Measurements from ENCODE around the gene RSPRY1. TPM values are rescaled to one million over a fixed set of nuclear protein-coding genes. Genes with fewer than 3 reads are reported as not detected.

Gene RSPRY1
- total RNA-seq, 4 donors from 2014 or later = 27.9 to 77.7 (median 53.2) TPM

DNA sequence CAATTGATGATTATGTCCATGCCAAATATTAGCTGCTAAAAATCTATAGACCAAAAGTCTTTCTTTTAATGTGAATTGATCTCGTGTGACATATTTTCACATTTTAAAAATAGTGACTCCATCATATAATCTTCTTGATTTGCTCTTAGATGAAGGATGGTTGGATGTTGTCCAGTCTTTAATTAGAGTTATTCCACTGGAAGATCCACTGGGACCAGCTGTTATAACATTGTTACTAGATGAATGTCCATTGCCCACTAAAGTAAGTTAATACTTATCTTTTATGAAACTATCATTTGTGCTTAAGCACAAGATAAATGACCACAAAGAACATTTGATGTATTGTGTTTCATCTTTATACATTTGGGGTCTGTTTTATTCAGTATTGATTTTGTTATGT is 22.8 kb downstream of the RSPRY1 start:
- H3K27ac ChIP-seq = no peak overlapping the region
- no peak overlapping the region for H3K4me3 ChIP-seq
- no peaks in the 10 kb centered on the region for H3K36me3 ChIP-seq
- no peaks in the 10 kb centered on the region for H3K27me3 ChIP-seq
- TF ChIP-seq, protein P1, sequence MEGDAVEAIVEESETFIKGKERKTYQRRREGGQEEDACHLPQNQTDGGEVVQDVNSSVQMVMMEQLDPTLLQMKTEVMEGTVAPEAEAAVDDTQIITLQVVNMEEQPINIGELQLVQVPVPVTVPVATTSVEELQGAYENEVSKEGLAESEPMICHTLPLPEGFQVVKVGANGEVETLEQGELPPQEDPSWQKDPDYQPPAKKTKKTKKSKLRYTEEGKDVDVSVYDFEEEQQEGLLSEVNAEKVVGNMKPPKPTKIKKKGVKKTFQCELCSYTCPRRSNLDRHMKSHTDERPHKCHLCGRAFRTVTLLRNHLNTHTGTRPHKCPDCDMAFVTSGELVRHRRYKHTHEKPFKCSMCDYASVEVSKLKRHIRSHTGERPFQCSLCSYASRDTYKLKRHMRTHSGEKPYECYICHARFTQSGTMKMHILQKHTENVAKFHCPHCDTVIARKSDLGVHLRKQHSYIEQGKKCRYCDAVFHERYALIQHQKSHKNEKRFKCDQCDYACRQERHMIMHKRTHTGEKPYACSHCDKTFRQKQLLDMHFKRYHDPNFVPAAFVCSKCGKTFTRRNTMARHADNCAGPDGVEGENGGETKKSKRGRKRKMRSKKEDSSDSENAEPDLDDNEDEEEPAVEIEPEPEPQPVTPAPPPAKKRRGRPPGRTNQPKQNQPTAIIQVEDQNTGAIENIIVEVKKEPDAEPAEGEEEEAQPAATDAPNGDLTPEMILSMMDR (IDR thresholded peaks at IDR 0.05) = no peak
- TF ChIP-seq POLR2A (IDR thresholded peaks at IDR 0.05) = no peak
- intact Hi-C loops (cut with DNase I; ENCODE audit: low total_unique reads) = no loop called here
- DNase-seq = no peak
- H3K9me3 ChIP-seq = no peaks in the 10 kb centered on the region
- no peaks in the 10 kb centered on the region for H3K4me1 ChIP-seq

DNA sequence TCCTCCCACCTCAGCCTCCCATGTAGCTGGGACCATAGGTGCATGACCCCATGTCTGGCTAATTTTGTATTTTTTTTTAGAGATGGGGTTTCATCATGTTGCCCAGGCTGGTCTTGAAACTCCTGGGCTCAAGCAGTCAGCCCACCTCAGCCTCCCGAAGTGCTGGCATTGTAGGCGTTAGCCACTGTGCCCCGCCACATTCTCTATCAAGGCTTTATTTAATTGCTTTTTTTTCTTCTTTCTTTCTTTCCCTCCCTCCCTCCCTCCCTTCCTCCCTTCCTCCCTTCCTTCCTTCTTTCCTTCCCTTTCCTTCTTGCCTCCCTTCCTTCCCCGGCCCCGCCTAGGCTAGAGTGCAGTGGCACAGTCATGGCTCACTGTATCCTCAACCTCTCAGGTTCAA is 23.7 kb downstream of the RSPRY1 start:
- TF ChIP-seq POLR2A (IDR thresholded peaks at IDR 0.05) = no peak
- TF ChIP-seq, protein P1 (IDR thresholded peaks at IDR 0.05) = no peak
- H3K27ac ChIP-seq = no peak overlapping the region
- no peak overlapping the region for H3K4me3 ChIP-seq
- intact Hi-C loops (cut with DNase I; ENCODE audit: low total_unique reads) = no loop called here
- DNase-seq = no peak
- no peaks in the 10 kb centered on the region for H3K36me3 ChIP-seq
- H3K27me3 ChIP-seq = no peaks in the 10 kb centered on the region
- H3K9me3 ChIP-seq = no peaks in the 10 kb centered on the region
- no peaks in the 10 kb centered on the region for H3K4me1 ChIP-seq

DNA sequence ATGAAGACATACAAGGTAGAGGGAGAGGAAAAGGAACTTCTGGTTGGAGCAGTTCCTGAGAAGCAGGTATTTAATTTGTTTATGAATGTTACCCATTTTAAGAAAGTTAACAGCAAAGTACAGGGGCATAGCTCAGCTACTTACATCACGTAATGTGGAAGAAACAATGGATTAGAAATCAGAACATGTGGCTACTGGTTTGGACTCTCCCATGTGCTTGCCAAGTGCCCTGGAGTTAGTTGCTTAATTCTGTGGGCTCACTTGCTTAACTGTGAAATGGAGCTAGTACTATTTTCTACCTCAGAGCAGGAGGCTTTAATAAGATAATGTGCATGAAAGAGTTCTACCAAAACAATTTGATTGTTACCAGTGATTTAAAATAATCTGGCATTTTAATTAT is 27.3 kb downstream of the RSPRY1 start:
- intact Hi-C loops (cut with DNase I; ENCODE audit: low total_unique reads) = no loop called here
- no peak overlapping the region for H3K4me3 ChIP-seq
- no peaks in the 10 kb centered on the region for H3K4me1 ChIP-seq
- H3K9me3 ChIP-seq = no peaks in the 10 kb centered on the region
- DNase-seq = no peak
- no peaks in the 10 kb centered on the region for H3K36me3 ChIP-seq
- no peak for TF ChIP-seq POLR2A (IDR thresholded peaks at IDR 0.05)
- TF ChIP-seq, protein P1 (IDR thresholded peaks at IDR 0.05) = no peak
- no peaks in the 10 kb centered on the region for H3K27me3 ChIP-seq
- H3K27ac ChIP-seq = no peak overlapping the region

DNA sequence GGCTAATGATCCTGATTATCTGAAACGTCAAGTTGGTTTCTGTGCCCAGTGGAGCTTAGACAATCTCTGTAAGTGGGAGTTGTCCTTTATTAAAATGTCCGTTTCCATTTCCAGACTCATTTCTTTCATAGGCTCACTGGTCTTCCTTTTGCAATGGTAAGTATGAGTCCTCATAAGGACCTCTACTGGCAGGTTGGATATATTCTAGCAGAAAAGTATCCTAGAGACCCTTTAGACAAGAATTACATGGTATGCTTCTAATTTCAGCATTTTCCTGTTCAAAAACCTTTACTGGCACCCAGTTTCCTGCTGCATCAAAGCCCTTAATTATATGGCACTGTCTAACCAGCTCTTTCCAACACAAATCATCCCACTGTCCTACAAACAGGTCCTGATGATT is 30.8 kb downstream of the RSPRY1 start:
- intact Hi-C loops (cut with DNase I; ENCODE audit: low total_unique reads) = no loop called here
- H3K4me1 ChIP-seq = no peaks in the 10 kb centered on the region
- no peak for DNase-seq
- no peak overlapping the region for H3K4me3 ChIP-seq
- H3K9me3 ChIP-seq = no peaks in the 10 kb centered on the region
- no peak overlapping the region for H3K27ac ChIP-seq
- no peaks in the 10 kb centered on the region for H3K27me3 ChIP-seq
- TF ChIP-seq, protein P1 (IDR thresholded peaks at IDR 0.05) = no peak
- no peak for TF ChIP-seq POLR2A (IDR thresholded peaks at IDR 0.05)
- H3K36me3 ChIP-seq = no peaks in the 10 kb centered on the region

DNA sequence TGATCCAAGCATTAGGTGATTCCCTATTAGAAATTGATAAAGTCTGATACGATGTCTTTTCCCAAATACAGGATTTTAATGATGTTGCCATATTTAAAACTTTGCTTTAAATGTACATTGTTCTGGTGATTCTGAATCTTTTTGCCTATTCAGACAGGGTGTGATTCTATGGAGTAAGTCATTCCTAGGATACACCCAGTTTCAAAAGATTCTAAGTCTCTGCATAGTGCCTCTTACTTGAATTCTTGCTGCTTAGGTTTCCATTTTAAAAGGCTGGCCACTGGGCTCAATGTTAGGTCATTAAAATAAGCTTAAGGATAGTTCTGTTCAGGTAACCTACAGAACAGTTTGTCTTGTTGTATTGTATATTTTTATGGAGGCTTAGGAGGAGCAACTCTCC is 36.9 kb downstream of the RSPRY1 start:
- no peak overlapping the region for H3K4me3 ChIP-seq
- intact Hi-C loops (cut with DNase I; ENCODE audit: low total_unique reads) = no loop called here
- no peak for DNase-seq
- H3K27me3 ChIP-seq = no peaks in the 10 kb centered on the region
- H3K36me3 ChIP-seq = no peaks in the 10 kb centered on the region
- peaks cover 0 to 3% of the 10 kb centered on the region in 2 donors for H3K4me1 ChIP-seq
- TF ChIP-seq, protein P1 (IDR thresholded peaks at IDR 0.05) = no peak
- no peak for TF ChIP-seq POLR2A (IDR thresholded peaks at IDR 0.05)
- H3K9me3 ChIP-seq = no peaks in the 10 kb centered on the region
- peak overlapping the region in 1 of 2 donors; percentile 11 for H3K27ac ChIP-seq

Data from uterus (tissue), 4 donors.